GM18520 (cell line): ENCODE measurements around the gene KRTAP2-2.
"Not testable (repeated sequence)": the region's sequence is repeated elsewhere in the genome, so short reads cannot be mapped to it uniquely, and the experiment has no call there.

ENCODE experiments used
- ATAC-seq: cut with Tn5 transposase; IDR thresholded peaks from one replicate; pipeline ENCODE4 v1.9.1; 2021; ENCODE audit not compliant: unreplicated experiment

KRTAP2-2 gene

DNA sequence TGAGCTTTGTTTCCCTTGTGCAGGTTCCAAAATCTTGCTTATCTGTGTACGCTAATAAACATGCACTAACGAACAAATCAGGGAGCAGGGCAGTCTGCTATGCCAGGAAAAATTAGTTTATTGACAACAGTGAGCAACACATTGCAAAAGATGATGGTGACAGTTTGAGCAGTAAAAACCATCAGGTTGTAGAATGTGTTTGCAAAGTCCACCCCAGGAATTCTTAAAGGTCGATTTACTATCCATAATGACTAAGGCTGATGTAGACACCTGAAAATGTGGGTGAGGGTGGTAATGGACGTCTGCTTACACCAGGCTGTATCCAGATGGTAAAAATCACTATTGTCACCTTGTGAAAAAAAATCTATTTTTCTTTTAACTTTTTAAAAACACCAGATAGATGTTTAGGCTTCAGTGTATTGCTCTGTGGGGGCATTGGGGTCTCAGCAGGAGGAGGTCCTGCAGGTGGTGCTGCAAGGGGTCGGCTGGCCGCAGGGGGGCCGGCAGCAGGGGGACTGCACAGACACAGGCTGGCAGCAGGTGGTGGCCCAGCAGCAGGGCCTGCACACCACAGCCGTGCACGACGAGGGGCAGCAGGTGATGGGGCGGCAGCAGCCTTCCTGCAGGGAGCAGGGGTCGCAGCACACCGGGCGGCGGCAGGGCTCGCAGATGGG, 10.1 kb upstream of the KRTAP2-2 start:
- ATAC-seq: not testable (repeated sequence)

GRCh38 chr17:41064301-41064700, 9.3 kb upstream of the KRTAP2-2 start:
- no peak for ATAC-seq

DNA sequence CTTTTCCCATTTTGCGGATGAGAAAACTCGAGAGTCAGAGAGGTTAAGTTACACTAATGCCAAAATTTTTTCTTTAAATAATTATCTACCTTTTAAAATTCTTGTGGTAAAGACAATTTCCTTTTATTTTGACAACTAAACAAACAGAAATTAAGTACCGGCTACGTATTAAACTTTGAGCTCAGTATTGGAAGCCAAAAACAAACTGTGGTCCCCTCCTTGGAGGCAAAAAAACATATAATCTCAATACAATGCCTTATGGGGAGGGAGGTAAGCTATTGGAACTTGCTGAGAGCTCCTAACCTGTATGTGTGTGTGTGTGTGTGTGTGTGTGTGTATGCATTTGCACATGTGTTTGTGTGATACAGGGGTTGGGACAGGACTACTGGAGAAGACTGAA, 8.4 kb upstream of the KRTAP2-2 start:
- ATAC-seq: no peak

DNA sequence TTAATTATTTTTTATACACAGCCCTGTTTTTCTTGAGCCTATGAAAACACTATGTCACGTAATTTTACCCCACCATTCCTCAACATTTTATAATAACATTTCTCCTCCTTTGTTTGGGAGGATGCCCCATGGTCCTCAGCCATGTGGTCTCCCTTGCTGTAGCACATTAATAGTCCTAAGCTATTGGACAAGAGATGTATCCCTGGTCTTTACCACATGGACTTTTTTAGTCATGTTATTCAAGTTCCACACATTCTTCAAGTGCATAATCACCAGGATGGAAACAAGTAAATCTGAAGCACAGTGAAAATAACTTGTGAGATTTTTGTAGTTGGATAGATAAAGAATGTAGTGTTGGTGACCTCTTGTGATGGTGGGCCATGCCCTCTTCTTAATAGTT, 6.9 kb upstream of the KRTAP2-2 start:
- ATAC-seq: no peak

- no peak for ATAC-seq
Measured at GRCh38 chr17:41060052-41060604, 5.1 kb upstream of the KRTAP2-2 start, which contains the start of gene KRTAP2-3. TSS of gene KRTAP2-3 (minus strand) at chr17:41060114. CDS start at chr17:41060050, 64 bp downstream.

- ATAC-seq: not testable (repeated sequence)
Measured at GRCh38 chr17:41059276-41060051, 4.4 kb upstream of the KRTAP2-2 start.

- no peak for ATAC-seq
Measured at GRCh38 chr17:41058741-41059140, 3.7 kb upstream of the KRTAP2-2 start.

- no peak for ATAC-seq
Measured at GRCh38 chr17:41057547-41057946, 2.5 kb upstream of the KRTAP2-2 start.

DNA sequence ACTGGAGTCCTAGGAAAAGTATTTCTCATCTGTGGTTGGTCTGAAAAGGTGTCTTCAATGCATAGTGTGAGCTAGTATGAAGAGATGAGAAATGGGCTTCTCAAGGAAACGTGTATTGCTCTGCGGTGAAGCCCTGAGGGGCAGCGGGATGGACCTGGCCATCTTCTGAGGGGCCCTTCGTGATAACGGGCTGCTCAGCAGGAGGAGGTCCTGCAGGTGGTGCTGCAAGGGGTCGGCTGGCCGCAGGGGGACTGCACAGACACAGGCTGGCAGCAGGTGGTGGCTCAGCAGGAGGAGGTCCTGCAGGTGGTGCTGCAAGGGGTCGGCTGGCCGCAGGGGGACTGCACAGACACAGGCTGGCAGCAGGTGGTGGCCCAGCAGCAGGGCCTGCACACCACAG, 474 bp downstream of the KRTAP2-2 start:
- ATAC-seq: not testable (repeated sequence)

GRCh38 chr17:41054025-41054424, 1.0 kb downstream of the KRTAP2-2 start:
- ATAC-seq: no peak

DNA sequence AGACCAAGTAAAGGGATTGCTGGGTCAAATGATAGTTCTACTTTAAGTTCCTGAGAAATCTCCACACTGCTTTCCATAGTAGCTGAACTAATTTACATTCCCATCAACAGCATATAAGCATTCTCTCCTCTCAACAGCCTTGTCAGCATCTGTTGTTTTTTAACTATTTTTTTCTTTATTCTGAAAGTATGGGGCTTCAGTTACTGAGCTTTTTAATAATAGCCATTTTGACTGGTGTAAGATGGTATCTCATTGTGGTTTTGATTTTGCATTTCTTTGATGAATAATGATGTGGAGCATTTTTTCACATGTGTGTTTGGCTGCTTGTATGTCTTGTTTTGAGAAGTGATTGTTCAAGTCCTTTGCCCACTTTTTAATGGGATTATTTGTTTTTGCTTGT, 2.5 kb downstream of the KRTAP2-2 start:
- ATAC-seq: no peak

- ATAC-seq: no peak
Measured at GRCh38 chr17:41049110-41049509, 5.9 kb downstream of the KRTAP2-2 start.

DNA sequence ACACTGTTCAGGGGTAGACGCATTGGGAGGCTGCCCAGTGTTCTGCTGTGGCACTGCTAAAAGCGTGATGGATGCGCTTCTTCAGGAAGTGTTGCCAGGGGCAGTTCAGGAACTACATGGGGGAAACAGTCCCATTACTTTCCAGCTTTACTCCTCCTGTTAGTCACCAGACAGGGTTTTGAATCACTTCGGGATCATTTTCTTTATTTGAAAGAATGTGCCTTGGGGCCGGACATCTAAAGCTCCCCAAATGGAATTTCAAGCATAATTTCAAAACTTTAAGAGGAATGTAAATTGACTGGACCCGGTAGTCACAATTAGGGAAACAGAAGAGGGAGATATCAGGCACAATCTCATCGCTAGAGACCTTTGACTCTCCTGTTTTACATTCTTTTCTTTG, 6.6 kb downstream of the KRTAP2-2 start:
- ATAC-seq: no peak

DNA sequence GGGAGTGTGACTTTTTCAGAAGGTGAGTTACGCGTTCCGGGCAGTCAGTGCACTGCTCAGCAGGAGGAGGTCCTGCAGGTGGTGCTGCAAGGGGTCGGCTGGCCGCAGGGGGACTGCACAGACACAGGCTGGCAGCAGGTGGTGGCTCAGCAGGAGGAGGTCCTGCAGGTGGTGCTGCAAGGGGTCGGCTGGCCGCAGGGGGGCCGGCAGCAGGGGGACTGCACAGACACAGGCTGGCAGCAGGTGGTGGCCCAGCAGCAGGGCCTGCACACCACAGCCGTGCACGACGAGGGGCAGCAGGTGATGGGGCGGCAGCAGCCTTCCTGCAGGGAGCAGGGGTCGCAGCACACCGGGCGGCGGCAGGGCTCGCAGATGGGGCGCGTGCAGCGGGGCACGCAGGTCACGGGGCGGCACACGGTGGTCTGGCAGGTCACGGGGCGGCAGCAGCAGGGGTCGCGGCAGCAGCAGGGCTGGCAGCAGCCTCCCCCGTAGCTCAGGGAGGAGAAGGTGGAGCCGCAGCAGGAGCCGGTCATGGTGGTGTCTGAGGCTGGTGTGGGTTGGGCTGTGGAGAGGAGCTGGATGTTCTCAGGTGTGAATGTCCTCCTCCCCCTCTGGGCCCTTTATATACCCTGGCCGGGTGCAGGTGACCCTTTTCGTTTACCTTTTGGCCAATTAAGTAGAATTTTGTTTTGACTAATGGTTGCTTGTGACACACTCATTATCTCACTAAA, 8.1 kb downstream of the KRTAP2-2 start, which contains the start of gene KRTAP2-1:
Gene KRTAP2-1, minus strand, starts transcription at position 582 of the 731 bp plus-strand sequence. Its CDS starts 49 bp downstream, at position 533.
- ATAC-seq: not testable (repeated sequence)

GRCh38 chr17:41042953-41043352, 12.1 kb downstream of the KRTAP2-2 start:
- no peak for ATAC-seq

- not testable (repeated sequence) for ATAC-seq
Measured at GRCh38 chr17:41040783-41041571, 14.1 kb downstream of the KRTAP2-2 start, which contains the start of gene KRTAP1-1. TSS of gene KRTAP1-1 (minus strand) at chr17:41041450. CDS start at chr17:41041397, 53 bp downstream.

GRCh38 chr17:41037853-41038350, 17.1 kb downstream of the KRTAP2-2 start:
- no peak for ATAC-seq

DNA sequence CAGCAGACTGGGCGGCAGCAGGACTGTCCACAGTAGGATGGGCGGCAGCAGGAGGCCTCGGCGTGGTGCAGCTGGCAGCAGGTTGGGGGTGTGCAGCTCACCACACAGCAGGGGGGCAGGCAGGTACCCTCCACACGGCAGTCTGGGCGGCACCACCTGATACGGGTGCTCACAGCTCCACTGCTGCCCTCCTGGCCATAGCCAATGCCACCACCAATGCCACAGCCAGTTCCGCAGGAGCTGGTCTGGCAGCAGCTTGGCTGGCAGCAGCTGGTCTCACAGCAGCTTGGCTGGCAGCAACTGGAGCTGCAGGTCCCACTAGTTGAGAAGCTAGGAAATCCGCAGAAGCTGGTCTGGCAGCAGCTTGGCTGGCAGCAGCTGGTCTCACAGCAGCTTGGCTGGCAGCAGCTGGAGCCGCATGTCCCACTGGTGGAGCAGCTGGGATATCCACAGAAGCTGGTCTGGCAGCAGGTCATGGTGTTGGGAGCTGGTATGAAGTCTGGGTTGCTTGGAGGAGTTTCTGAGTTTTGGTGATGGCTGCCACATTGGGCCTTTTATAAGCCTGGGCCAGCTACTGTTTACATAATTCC, 20.6 kb downstream of the KRTAP2-2 start, which contains the start of gene KRTAP1-3:
Gene KRTAP1-3, minus strand, starts transcription at position 529 of the 590 bp plus-strand sequence. Its CDS starts 53 bp downstream, at position 476.
- not testable (repeated sequence) for ATAC-seq

DNA sequence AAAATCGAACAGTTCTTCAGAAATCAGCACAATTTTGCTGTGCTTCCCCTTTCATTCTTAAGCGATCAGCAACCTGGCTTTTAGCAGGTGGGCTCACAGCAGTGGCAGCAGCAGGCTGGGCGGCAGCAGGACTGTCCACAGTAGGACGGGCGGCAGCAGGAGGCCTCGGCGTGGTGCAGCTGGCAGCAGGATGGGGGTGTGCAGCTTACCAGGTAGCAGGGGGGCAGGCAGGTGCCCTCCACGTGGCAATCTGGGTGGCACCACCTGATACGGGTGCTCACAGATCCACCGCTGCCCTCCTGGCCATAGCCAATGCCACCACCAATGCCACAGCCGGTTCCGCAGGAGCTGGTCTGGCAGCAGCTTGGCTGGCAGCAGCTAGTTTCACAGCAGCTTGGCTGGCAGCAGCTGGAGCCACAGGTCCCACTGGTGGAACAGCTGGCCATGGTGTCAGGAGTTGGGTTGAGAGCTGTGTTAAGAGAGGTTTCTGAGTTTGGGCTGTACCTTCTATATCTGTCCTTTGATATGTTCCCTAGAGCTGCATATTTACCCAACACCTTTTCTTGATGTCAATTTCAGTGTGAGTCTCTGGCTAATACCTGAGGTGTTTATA, 25.3 kb downstream of the KRTAP2-2 start, which contains the start of gene KRTAP1-4:
Gene KRTAP1-4, minus strand, starts transcription at position 563 of the 613 bp plus-strand sequence. Its CDS starts 117 bp downstream, at position 446.
- ATAC-seq: no peak
